Neural crest cell (in vitro differentiated cells): Measurements from ENCODE around the gene BCLAF1. TPM values are rescaled to one million over a fixed set of nuclear protein-coding genes. Genes with fewer than 3 reads are reported as not detected.
A peak's percentile ranks its signal among the peaks of the same experiment; 100 is the strongest.

Source experiments
- DNase-seq: peaks from one replicate; pipeline ENCODE4 v3.0.0; 2021; ENCODE audit warnings: low read depth, mixed read lengths, low spot score
- H3K27ac Mint-ChIP-seq: one replicate; pipeline ENCODE4 v1.8.0; 2021; ENCODE audit warnings: mild to moderate bottlenecking, mixed read lengths; ENCODE audit not compliant: unreplicated experiment
- H3K27me3 Mint-ChIP-seq: 2 replicates; pipeline ENCODE4 v1.8.0; 2021; ENCODE audit warnings: low read depth, mild to moderate bottlenecking, mixed read lengths
- H3K36me3 Mint-ChIP-seq: 2 replicates; pipeline ENCODE4 v1.8.0; 2021; ENCODE audit warnings: low read depth, mild to moderate bottlenecking, mixed read lengths
- H3K4me1 Mint-ChIP-seq: 2 replicates; pipeline ENCODE4 v1.8.0; 2021; ENCODE audit warnings: mixed read lengths
- H3K4me3 Mint-ChIP-seq: one replicate; pipeline ENCODE4 v1.8.0; 2021; ENCODE audit warnings: mild to moderate bottlenecking, mixed read lengths
- H3K9me3 Mint-ChIP-seq: 2 replicates; pipeline ENCODE4 v1.8.0; 2021; ENCODE audit warnings: mixed read lengths
- CTCF ChIP-seq: fragments of 200-600 bp; sonication (generic); conservative IDR thresholded peaks from 2 replicates; pipeline ENCODE4 v1.5.0; 2021; ENCODE audit warnings: antibody characterized with exemption, mild to moderate bottlenecking
- long read RNA-seq: library from polyadenylated mRNA; unstranded; transcript quantifications from one replicate; pipeline ENCODE4 v2.0.0, GENCODE V29; 2020
- total RNA-seq: library from RNA; stranded (reverse); gene quantifications from 2 replicates; pipeline ENCODE4 v1.2.1, GENCODE V29; 2021

Gene BCLAF1
- 253 and 266 TPM in 2 replicates for total RNA-seq
- long read RNA-seq, full-length matches to known transcripts = 19 of 908 reads
- long read RNA-seq, partial matches to known transcripts = 868 of 908 reads
- long read RNA-seq, other reads (novel, unspliced or antisense) = 21 of 908 reads

GRCh38 chr6:136289579-136290409 lies at the start of gene BCLAF1:
Gene BCLAF1 (minus strand): TSS chr6:136289846. CDS start chr6:136279866, 9,980 bp downstream.
- peak within 1 kb of the TSS; percentile 100 for H3K4me3 Mint-ChIP-seq
- peaks cover 8% of the 10 kb centered on the region for H3K27me3 Mint-ChIP-seq
- peak within 1 kb of the TSS; percentile 100 for H3K27ac Mint-ChIP-seq
- H3K9me3 Mint-ChIP-seq = no peaks in the 10 kb centered on the region
- TF ChIP-seq CTCF = no peak
- peak; percentile 98 for DNase-seq
- H3K36me3 Mint-ChIP-seq = peaks cover 3% of the 10 kb centered on the region
- H3K4me1 Mint-ChIP-seq = peaks cover 50% of the 10 kb centered on the region

- H3K36me3 Mint-ChIP-seq = no peaks in the 10 kb centered on the region
- no peak overlapping the region for H3K4me3 Mint-ChIP-seq
- H3K27ac Mint-ChIP-seq = no peak overlapping the region
- H3K4me1 Mint-ChIP-seq = no peaks in the 10 kb centered on the region
- DNase-seq = no peak
- no peak for TF ChIP-seq CTCF
- H3K9me3 Mint-ChIP-seq = no peaks in the 10 kb centered on the region
- H3K27me3 Mint-ChIP-seq = no peaks in the 10 kb centered on the region
Measured at GRCh38 chr6:136338486-136338885, 48.8 kb upstream of the BCLAF1 start.

GRCh38 chr6:136337606-136338005 lies 48.0 kb upstream of the BCLAF1 start:
- Mint-ChIP-seq H3K27ac (no peak overlapping the region), H3K9me3 (no peaks in the 10 kb centered on the region), H3K4me3 (no peak overlapping the region), H3K36me3 (no peaks in the 10 kb centered on the region), H3K27me3 (no peaks in the 10 kb centered on the region), H3K4me1 (no peaks in the 10 kb centered on the region)
- no peak for TF ChIP-seq CTCF
- DNase-seq = no peak

GRCh38 chr6:136337121-136337520 lies 47.5 kb upstream of the BCLAF1 start:
- Mint-ChIP-seq H3K4me3 (no peak overlapping the region), H3K36me3 (no peaks in the 10 kb centered on the region), H3K27ac (no peak overlapping the region), H3K9me3 (no peaks in the 10 kb centered on the region), H3K27me3 (no peaks in the 10 kb centered on the region), H3K4me1 (no peaks in the 10 kb centered on the region)
- no peak for DNase-seq
- no peak for TF ChIP-seq CTCF

GRCh38 chr6:136335736-136336363 lies 46.2 kb upstream of the BCLAF1 start:
- Mint-ChIP-seq H3K27ac (no peak overlapping the region), H3K27me3 (no peaks in the 10 kb centered on the region), H3K4me3 (no peak overlapping the region), H3K4me1 (no peaks in the 10 kb centered on the region), H3K9me3 (no peaks in the 10 kb centered on the region), H3K36me3 (no peaks in the 10 kb centered on the region)
- TF ChIP-seq CTCF = no peak
- no peak for DNase-seq
